Caco-2 (cell line): ENCODE measurements around the gene TCEA3. TPM values are rescaled to one million over a fixed set of nuclear protein-coding genes. Genes with fewer than 3 reads are reported as not detected.

Experiments used
- BruUV-seq: library from RNA; stranded (reverse); fragments of 400-500 nt; replicated peaks from 2 replicates; lab custom pipeline; 2021; lab: Mats Ljungman, UMichigan
- CTCF ChIA-PET: fragments of 300-600 bp; sonication (Branson Sonifier 250); formaldehyde crosslinking; loops from one replicate; lab custom pipeline; 2022; ENCODE audit warnings: antibody characterized with exemption; lab: Charles Lee
- POLR2A ChIA-PET: fragments of 300-600 bp; sonication (Branson Sonifier 250); formaldehyde crosslinking; loops from one replicate; lab custom pipeline; 2022; ENCODE audit warnings: antibody characterized with exemption; lab: Charles Lee
- DNase-seq, 2 experiments: peaks; one replicate each; pipeline versions ENCODE4 v3.0.0 to v3.0.0-alpha.2; 2020 to 2022
- H3K27me3 ChIP-seq: replicated peaks from 2 replicates; pipeline ENCODE4 v1.6.0; 2011; ENCODE audit warnings: low read length; ENCODE audit not compliant: control insufficient read depth, insufficient read depth
- H3K36me3 ChIP-seq: 2 replicates; pipeline ENCODE4 v1.5.1; 2011; ENCODE audit warnings: low read length; ENCODE audit not compliant: control insufficient read depth, insufficient read depth
- H3K4me1 ChIP-seq: fragments of 250-450 bp; sonication (Bioruptor Pico); 2 replicates; pipeline ENCODE4 v1.5.1; 2020; ENCODE audit warnings: mild to moderate bottlenecking
- H3K4me3 ChIP-seq: 2 replicates; pipeline ENCODE4 v1.5.1; 2011; ENCODE audit warnings: low read depth, mild to moderate bottlenecking, control low read depth, low read length
- H3K9me3 ChIP-seq: fragments of 250-450 bp; sonication (Bioruptor Pico); 2 replicates; pipeline ENCODE4 v1.5.1; 2020; ENCODE audit warnings: mild to moderate bottlenecking, moderate library complexity
- H3K27ac Mint-ChIP-seq: one replicate; pipeline ENCODE4 v1.8.0; 2022; ENCODE audit warnings: mixed read lengths; ENCODE audit not compliant: unreplicated experiment
- H3K27me3 Mint-ChIP-seq: one replicate; pipeline ENCODE4 v1.8.0; 2022; ENCODE audit warnings: mixed read lengths; ENCODE audit not compliant: insufficient read depth, unreplicated experiment
- H3K36me3 Mint-ChIP-seq: one replicate; pipeline ENCODE4 v1.8.0; 2022; ENCODE audit warnings: mild to moderate bottlenecking, mixed read lengths; ENCODE audit not compliant: insufficient read depth, unreplicated experiment
- H3K4me1 Mint-ChIP-seq: one replicate; pipeline ENCODE4 v1.8.0; 2022; ENCODE audit warnings: low read depth, mixed read lengths; ENCODE audit not compliant: unreplicated experiment
- H3K4me3 Mint-ChIP-seq: one replicate; pipeline ENCODE4 v1.8.0; 2022; ENCODE audit warnings: mild to moderate bottlenecking, moderate library complexity, mixed read lengths; ENCODE audit not compliant: unreplicated experiment
- H3K9me3 Mint-ChIP-seq: one replicate; pipeline ENCODE4 v1.8.0; 2022; ENCODE audit warnings: mixed read lengths; ENCODE audit not compliant: unreplicated experiment
- CTCF ChIP-seq, 2 experiments: fragments of 200-600 bp in 1 of 2; IDR thresholded peaks; 1 replicate in 1 of 2; 2 replicates in 1 of 2; pipeline versions ENCODE4 v1.5.1 to v1.8.0; 2011 to 2022; ENCODE audit warnings: antibody characterized with exemption in 1 of 2, control low read depth in 1 of 2, inconsistent platforms in 1 of 2, low read depth in 1 of 2, low read length in 1 of 2, mild to moderate bottlenecking in 1 of 2, moderate library complexity in 1 of 2; ENCODE audit not compliant: insufficient read depth in 1 of 2, severe bottlenecking in 1 of 2, unreplicated experiment in 1 of 2
- intact Hi-C: fragments of 100-400 bp; cut with micrococcal nuclease; formaldehyde crosslinking; loops from one replicate; pipeline ENCODE4 v1.10.0; 2022; ENCODE audit not compliant: unreplicated experiment
- total RNA-seq: library from RNA; stranded (reverse); gene quantifications from 2 replicates; pipeline ENCODE4 v1.2.3, GENCODE V29; 2022

The TCEA3 gene
- total RNA-seq, 1 experiment from 2014 or later = 14.6 TPM

DNA sequence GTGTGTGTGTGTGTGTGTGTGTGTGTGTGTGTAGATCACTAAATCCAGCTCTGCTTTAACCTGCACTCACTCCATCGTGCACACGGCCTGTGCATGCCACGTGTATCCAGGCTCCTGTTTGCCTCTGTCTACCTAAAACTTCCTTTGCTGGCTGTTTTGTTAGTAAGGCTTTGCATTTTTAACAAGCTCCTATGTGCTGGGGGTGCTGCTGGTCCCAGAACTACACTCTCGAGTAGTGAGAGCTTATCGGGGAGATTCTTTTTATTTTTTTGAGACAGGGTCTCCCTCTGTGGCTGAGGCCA, 596 bp upstream of the TCEA3 start:
- Mint-ChIP-seq H3K27ac (no peak overlapping the region), H3K4me1 (peaks cover 7% of the 10 kb centered on the region), H3K27me3 (no peaks in the 10 kb centered on the region), H3K9me3 (no peaks in the 10 kb centered on the region), H3K36me3 (peaks cover 18% of the 10 kb centered on the region), H3K4me3 (peak overlapping the region; percentile 87)
- peak overlapping the region; percentile 47 for H3K4me3 ChIP-seq
- no peak for DNase-seq
- no peaks in the 10 kb centered on the region for H3K36me3 ChIP-seq
- H3K4me1 ChIP-seq = peaks cover 7% of the 10 kb centered on the region
- BruUV-seq = no TSS peak
- no peak for TF ChIP-seq CTCF (IDR thresholded peaks at IDR 0.05; ENCODE audit: insufficient read depth in 1 of 2, low read depth in 1 of 2, low read length in 1 of 2, severe bottlenecking in 1 of 2, unreplicated experiment in 1 of 2)
- intact Hi-C loops = no loop called here
- ChIA-PET CTCF (interaction anchor here (0.5 to 0.8 kb wide), 2 partner anchors 18 to 21 kb away, joined by 3 read pairs; no protein-coding TSS in a partner anchor), POLR2A (interaction anchor here (0.5 kb wide), 1 partner anchor 20 kb away, joined by 3 read pairs; no protein-coding TSS in a partner anchor)
- no peaks in the 10 kb centered on the region for H3K9me3 ChIP-seq
- no peaks in the 10 kb centered on the region for H3K27me3 ChIP-seq

DNA sequence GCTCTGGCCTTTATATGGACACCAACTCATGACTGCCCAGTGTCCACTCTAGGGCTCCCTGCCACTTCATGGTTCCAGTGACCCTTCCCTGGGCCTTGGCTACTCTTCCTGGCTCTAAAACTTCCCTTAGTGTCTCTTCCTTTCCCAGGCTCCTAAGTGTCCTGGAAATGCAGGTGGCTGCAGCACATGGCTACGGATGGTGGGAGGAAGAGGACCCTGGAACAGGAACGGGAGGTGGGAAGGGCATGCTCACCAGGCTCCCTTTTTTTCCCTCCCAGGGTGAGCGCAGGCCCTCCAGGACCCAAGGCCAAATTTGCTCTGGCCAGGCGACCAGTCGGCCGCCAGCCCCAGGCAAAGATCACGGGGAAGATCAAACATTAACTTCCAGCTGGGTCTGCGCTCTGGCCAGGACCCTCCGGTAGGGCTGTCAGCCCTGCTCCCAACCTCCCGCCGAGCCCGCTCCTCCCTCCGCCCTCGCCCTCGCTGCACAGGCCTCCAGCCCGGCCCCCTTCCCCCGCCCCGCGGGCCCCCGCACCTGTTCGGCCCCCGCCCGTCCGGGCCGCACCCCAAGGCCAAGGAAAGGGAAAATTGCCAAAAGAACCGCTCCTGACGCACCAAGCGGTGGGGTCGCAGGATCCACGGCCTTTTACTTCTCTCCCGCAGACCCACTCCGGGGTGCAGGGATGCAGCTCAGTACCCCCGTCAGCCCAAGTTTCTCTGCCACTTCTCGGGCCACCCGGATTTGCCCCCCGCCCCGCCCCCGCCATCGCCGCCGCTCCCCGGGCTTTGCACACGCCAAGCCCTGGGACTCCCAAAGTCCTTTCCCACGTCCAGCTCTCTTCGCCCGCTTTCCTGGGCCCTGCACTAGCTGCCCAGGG, 894 bp downstream of the TCEA3 start:
- H3K4me3 Mint-ChIP-seq = peak overlapping the region; percentile 87
- H3K4me3 ChIP-seq = peak overlapping the region; percentile 47
- H3K4me1 Mint-ChIP-seq = peaks cover 7% of the 10 kb centered on the region
- H3K27ac Mint-ChIP-seq = peak overlapping the region; percentile 53
- intact Hi-C loops = no loop called here
- TSS peak; percentile 24 for BruUV-seq
- no peaks in the 10 kb centered on the region for H3K27me3 Mint-ChIP-seq
- peak; percentile 71 to 75 for DNase-seq
- no peaks in the 10 kb centered on the region for H3K9me3 Mint-ChIP-seq
- TF ChIP-seq CTCF (IDR thresholded peaks at IDR 0.05; ENCODE audit: insufficient read depth in 1 of 2, low read depth in 1 of 2, low read length in 1 of 2, severe bottlenecking in 1 of 2, unreplicated experiment in 1 of 2) = no peak
- no peaks in the 10 kb centered on the region for H3K36me3 ChIP-seq
- CTCF ChIA-PET = no interaction called here
- POLR2A ChIA-PET = interaction anchor here (1.4 kb wide), 1 partner anchor 79 kb away, joined by 4 read pairs; the partner anchor contains the start of gene HNRNPR
- peaks cover 18% of the 10 kb centered on the region for H3K36me3 Mint-ChIP-seq
- H3K27me3 ChIP-seq = no peaks in the 10 kb centered on the region
- peaks cover 7% of the 10 kb centered on the region for H3K4me1 ChIP-seq
- H3K9me3 ChIP-seq = no peaks in the 10 kb centered on the region

DNA sequence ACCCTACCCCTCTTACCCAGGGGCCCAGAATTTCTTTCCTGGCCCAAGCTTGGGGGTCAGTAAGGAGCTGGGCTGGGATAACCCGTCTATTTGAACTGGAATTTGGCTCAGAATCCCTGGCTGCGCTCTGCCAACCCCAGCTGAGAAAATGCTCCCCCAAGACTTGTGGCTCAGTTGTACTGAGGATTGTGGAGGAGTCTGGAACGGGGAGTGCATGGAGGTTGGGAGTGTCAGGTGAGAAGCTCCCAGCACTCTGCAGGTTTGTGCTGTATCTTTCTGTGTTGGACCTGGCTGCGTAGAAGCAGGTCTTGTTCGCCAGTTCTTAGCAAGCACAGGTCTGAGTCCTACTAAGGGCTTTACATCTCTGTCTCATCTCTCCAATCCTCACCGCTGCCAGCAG, 1.6 kb downstream of the TCEA3 start:
- POLR2A ChIA-PET = interaction anchor here (1.4 kb wide), 1 partner anchor 79 kb away, joined by 4 read pairs; the partner anchor contains the start of gene HNRNPR
- Mint-ChIP-seq H3K4me3 (peak overlapping the region; percentile 87), H3K27me3 (no peaks in the 10 kb centered on the region), H3K27ac (peak overlapping the region; percentile 53), H3K4me1 (peaks cover 7% of the 10 kb centered on the region), H3K36me3 (peaks cover 18% of the 10 kb centered on the region), H3K9me3 (no peaks in the 10 kb centered on the region)
- no peaks in the 10 kb centered on the region for H3K27me3 ChIP-seq
- intact Hi-C loops = no loop called here
- no peaks in the 10 kb centered on the region for H3K9me3 ChIP-seq
- no TSS peak for BruUV-seq
- DNase-seq = no peak
- CTCF ChIA-PET = no interaction called here
- H3K4me3 ChIP-seq = no peak overlapping the region; the same call in 1 of the 2 replicates
- H3K4me1 ChIP-seq = peaks cover 7% of the 10 kb centered on the region
- no peak for TF ChIP-seq CTCF (IDR thresholded peaks at IDR 0.05; ENCODE audit: insufficient read depth in 1 of 2, low read depth in 1 of 2, low read length in 1 of 2, severe bottlenecking in 1 of 2, unreplicated experiment in 1 of 2)
- H3K36me3 ChIP-seq = no peaks in the 10 kb centered on the region
